Stomach (tissue), 4 donors: ENCODE results near the gene PDE4D.

Experiments
- CTCF ChIP-seq, 7 experiments: fragments of 450-650 bp in 4 of 7; fragments of 200-600 bp in 3 of 7; sonication (generic) in 3 of 7; IDR thresholded peaks; one replicate each; pipeline ENCODE4 v1.5.1; 2016 to 2019; ENCODE audit warnings: antibody characterized with exemption in 7 of 7, control low read depth in 2 of 7, mild to moderate bottlenecking in 1 of 7
- EP300 ChIP-seq: sonication (generic); formaldehyde crosslinking; IDR thresholded peaks from one replicate; pipeline ENCODE4 v1.6.1; 2017; ENCODE audit warnings: antibody characterized with exemption
- POLR2AphosphoS5 ChIP-seq, 3 donors: sonication (generic); formaldehyde crosslinking; IDR thresholded peaks; one replicate each; pipeline ENCODE4 v1.6.1; 2016; ENCODE audit warnings: antibody characterized with exemption in 3 of 3

GRCh38 chr5:59905188-59905587 is 11.7 kb upstream of the PDE4D start:
- no peak for TF ChIP-seq CTCF (IDR thresholded peaks at IDR 0.05)
- TF ChIP-seq EP300, result no peak
- TF ChIP-seq POLR2AphosphoS5 (IDR thresholded peaks at IDR 0.05), result no peak
